NK-92 (cell line): Measurements from ENCODE around the gene VPS39.

Experiments
- DNase-seq: peaks from one replicate; lab custom pipeline; 2025; ENCODE audit not compliant: unreplicated experiment; lab: John Stamatoyannopoulos, UW

Gene VPS39

GRCh38 chr15:42202653-42203052, 5.5 kb downstream of the VPS39 start:
- no peak for DNase-seq

DNA sequence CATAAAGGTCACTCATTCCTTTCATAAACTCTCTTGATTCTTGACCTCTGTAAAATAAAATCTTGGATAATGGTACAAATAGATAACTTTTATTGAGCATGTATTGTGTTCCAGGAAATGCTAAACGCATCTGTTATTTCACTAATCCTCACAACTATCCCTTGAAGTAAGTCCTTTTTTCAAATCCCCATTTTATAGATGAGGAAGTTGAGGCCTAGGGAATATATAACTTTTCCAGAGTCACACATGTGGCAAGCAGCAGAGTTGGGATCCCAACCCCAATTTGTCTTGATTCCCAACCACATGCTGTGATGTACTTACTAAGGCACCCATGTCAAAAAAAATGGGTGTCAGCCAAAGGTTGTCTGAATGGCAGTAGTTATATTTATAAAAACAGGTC, 6.3 kb downstream of the VPS39 start:
- no peak for DNase-seq

DNA sequence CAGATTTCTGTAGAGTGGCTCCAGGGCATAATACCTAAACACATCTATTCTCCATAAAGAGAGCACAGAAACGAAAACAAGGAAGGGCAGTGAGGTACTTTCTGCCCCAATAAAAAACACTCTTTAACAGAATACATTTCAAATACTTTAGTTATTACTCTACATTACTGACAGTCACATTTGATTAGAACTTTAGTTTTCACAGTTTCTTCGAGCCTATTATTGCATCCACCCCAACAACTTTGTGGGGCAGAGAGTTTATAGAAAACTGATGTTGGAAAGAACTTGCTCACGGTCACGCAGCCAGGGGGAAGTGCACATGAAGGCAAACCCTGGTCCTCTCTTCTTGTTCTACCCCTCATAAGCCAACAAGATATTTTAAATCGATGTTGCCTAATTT, 9.0 kb downstream of the VPS39 start:
- no peak for DNase-seq

GRCh38 chr15:42198516-42198915, 9.6 kb downstream of the VPS39 start:
- no peak for DNase-seq

- no peak for DNase-seq
These were observed 13.6 kb downstream of the VPS39 start for GRCh38 chr15:42194513-42194912.

DNA sequence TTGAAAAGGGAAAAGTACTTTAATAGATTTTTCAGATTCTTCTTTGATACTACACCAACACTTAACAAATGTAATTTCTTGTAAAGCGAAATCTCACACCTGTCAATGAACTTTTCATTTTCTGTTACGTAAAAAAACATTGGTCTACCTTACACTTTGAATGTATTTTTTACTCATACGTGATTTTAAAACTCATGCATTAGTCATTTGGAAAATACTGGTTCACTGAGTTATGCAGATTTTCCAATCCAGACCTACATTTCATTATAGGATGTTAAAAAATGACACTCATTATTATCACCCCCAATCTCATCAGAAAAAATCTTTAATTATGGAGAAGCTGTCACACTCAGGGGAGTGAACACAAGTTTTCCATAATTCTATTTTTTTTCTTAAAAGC, 14.7 kb downstream of the VPS39 start:
- DNase-seq = no peak

DNA sequence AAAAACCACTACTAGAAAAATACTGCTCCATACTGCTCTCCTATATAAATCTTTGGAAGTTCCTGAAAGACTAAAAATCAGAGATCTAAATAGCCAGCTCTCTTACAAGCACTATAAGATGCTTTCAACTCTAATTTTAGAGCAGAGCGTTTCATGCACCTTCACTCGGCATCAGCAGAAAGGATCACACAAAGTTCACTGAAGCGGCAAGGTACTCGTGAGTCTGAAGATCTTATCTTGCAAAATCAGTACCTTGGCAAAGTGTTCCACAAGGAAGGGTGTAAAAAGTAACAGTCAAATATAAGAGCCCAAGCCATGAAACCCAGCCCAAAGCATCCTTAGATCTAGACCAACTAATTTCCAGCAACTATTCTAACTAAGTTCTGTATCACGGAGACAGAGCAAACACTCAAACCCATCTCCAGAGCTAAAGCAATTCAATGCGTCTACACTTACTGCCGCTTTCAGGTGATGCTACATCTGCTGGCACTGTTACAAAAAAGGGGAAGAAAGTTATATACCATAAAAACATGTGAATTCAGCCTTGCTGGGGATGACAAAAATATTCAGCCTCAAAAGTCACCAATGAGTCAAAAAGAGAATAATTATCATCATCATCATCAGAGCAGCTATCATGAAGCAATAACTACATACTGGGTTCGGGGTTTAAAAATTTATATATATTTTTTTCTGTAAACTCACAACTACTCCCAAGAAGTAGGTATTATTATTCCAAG, 16.3 kb downstream of the VPS39 start:
- no peak for DNase-seq

DNA sequence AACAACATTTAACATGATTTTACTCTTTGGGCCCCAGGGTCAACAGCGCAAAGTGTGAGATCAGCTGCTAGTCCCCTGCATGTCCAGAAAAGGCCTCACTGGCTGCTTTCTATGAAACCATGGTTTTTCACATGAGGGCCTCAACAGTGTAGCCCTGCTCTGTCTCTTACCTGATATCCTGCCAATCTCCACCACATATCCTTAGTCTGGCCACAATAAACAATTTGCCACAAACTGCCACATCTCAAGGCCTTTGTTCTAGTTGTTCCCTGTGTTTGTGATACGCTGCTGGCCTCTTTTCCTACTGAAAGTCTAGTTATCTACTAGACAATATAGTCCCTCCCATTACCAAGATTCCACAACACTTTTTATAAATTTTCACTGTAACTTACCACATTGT, 17.7 kb downstream of the VPS39 start:
- DNase-seq = no peak

- DNase-seq = no peak
These were observed 22.3 kb downstream of the VPS39 start for GRCh38 chr15:42185801-42186200.

- DNase-seq = no peak
These were observed 23.4 kb downstream of the VPS39 start for GRCh38 chr15:42184736-42185135.

- no peak for DNase-seq
These were observed 23.8 kb downstream of the VPS39 start for GRCh38 chr15:42184296-42184695.

GRCh38 chr15:42182961-42183360, 25.1 kb downstream of the VPS39 start:
- DNase-seq = no peak

DNA sequence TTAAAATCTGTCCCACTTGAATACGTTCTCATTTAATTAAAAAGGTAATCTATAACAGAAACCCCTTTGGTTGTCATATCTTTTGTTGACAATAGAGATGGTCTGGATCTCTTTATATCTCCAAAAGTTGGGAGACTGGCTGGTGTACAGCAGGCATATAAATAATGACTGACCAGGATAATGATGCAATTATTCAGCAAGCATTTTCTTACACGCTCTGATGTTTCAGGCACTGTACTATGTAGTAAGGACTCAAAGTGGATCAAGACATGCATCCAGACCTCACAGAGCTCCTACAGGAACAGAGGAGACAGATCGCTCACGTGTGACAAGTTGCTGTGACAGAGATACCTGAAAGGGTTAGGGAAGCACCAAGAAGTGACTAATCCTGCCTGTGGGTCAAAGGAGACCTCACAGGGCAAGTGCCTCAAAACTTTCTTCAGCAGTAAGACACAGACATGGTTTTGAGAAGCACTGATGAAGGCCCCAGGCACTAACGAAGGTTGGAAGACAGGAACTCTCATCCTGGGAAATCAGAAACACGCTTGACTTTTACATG, 25.7 kb downstream of the VPS39 start:
- DNase-seq = no peak

DNA sequence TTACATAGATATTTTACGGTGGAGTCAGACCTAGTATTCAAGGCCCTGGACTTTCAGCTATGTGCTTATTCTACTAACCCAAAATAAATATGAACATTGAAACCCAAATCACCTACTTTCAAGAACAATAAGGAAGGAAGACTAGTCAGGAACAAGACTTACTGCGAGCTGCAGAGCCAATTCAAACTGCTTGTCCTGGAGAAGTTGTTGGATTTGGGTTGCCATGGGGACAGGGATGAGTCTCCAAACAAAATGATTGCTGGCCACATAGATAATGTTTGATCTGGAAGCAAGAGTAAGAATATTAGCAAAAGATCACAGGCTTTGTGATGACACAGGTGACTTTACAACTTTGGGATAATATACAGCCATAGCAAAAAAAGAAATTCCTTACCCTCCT, 30.0 kb downstream of the VPS39 start:
- DNase-seq = no peak

- no peak for DNase-seq
These were observed 32.4 kb downstream of the VPS39 start for GRCh38 chr15:42175671-42176070.

- no peak for DNase-seq
These were observed 35.6 kb downstream of the VPS39 start for GRCh38 chr15:42172475-42172874.

DNA sequence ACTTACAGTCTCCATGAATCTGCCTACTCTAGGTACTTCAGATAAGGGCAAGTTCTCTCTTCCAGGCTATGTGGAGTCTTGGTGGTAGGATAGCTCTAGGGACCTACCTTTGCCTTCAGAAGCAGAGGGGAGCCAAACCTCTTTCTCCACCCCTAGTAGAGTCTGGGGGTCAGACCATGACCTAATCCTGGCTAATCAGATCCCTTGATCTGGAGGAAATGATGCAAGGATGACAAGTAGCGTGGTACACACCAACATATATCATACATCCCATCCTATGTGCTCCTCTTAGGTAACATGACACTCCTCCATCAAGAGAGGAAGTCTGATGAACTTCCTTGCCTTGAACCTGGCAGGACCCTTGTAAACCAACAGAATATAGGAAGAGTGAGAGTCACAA, 36.3 kb downstream of the VPS39 start:
- DNase-seq = no peak

GRCh38 chr15:42171122-42171521, 37.0 kb downstream of the VPS39 start:
- no peak for DNase-seq

- DNase-seq = no peak
These were observed 41.7 kb downstream of the VPS39 start for GRCh38 chr15:42166225-42166940.

DNA sequence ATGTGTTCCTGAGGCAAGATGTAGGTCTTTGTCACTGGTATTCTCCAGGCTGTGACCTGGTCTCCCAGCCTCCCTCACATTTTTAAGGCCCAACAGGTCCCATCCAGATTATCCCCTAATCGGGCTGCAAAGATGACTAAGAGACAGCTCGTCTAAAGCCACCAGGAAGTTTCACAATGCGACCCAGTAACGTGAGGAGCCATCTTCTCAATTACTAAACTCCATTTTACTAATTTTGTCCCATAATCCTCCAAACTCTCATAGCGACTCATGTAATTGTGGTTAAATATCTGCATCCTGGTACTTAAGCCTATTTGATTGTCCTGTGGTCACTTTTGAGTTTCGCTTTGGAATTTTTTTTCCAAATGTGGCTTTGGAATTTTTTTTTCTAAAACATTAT, 43.0 kb downstream of the VPS39 start:
- DNase-seq = no peak

DNA sequence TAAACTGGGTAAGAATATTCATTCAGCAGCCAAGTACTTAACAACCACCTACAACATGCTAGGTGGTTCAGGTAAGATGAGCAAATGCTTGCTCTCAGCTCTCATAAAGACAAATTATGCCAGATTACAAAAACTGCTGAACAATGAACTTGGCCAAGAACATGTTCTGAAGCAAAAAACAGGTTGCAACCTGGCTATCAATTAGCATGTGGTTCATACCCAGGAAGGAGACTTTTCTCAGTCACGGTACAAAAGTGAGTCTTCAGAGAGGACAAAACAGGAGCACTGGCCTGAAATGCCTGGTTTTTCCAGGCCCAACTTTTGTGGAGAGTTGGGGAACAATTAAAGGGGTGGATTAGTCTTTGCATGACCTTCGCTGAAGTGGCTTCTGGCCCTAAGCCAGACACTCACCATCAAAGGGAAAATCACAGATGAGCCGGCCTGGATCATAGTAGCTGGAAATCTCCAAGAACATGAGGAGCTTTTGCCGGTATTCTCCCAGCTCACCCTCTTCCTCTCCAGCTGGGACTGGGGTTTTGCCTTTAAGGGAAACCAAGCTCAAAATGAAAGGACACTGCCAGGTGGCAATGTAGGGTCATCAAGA, 44.1 kb downstream of the VPS39 start:
- DNase-seq = no peak

DNA sequence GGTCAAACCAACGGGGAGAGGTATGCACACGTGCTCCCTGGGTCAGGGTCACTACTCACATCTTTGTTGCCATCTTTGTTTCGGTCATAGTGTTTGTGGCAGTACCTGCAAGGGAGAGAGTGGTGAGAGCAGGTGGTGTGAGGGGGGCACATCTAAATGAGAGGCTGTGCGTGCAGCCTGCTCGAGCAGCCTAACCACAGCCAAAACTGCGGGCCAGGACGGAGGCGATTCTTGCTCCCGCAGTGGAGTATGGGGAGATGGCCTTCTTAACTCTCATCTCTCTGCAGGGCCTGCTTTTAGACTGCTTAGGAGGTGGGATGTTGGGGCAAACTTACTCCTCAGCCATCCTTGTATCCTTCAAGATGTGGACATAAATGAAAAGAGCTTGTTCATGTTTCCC, 44.8 kb downstream of the VPS39 start:
- DNase-seq = no peak
